DND-41 (cell line): Measurements from ENCODE around the gene COG5.

Experiments
- ATAC-seq: fragments of 200-7000 bp; cut with Tn5 transposase; 3 replicates; pipeline ENCODE4 v1.9.1; 2021; ENCODE audit warnings: low read depth; ENCODE audit not compliant: insufficient read depth
- DNase-seq: peaks from one replicate; pipeline ENCODE4 v3.0.0-alpha.2; 2020
- H2AFZ ChIP-seq: 2 replicates; pipeline ENCODE4 v1.6.0; 2012; ENCODE audit warnings: low read depth, low read length
- H3K27ac ChIP-seq: 2 replicates; pipeline ENCODE4 v1.5.1; 2012; ENCODE audit warnings: low read length, inconsistent platforms
- H3K27me3 ChIP-seq: fragments of 200-600 bp; sonication (generic); 2 replicates; pipeline ENCODE4 v1.6.0; 2012; ENCODE audit warnings: low read length, mild to moderate bottlenecking, inconsistent platforms; ENCODE audit not compliant: insufficient read depth, poor library complexity
- H3K36me3 ChIP-seq: 2 replicates; pipeline ENCODE4 v1.5.1; 2012; ENCODE audit warnings: low read length, inconsistent platforms; ENCODE audit not compliant: insufficient read depth
- H3K4me1 ChIP-seq: 2 replicates; pipeline ENCODE4 v1.5.1; 2012; ENCODE audit warnings: mild to moderate bottlenecking, low read length; ENCODE audit not compliant: insufficient read depth
- H3K4me2 ChIP-seq: 2 replicates; pipeline ENCODE4 v1.6.0; 2012; ENCODE audit warnings: mild to moderate bottlenecking, moderate library complexity, low read length, inconsistent platforms; ENCODE audit not compliant: insufficient read depth
- H3K4me3 ChIP-seq, 2 experiments: fragments of 200-600 bp in 1 of 2; shearing (Covaris generic) in 1 of 2; 2 replicates each; pipeline ENCODE4 v1.5.1; 2012 to 2016; ENCODE audit warnings: inconsistent platforms in 2 of 2, low read length in 2 of 2, mild to moderate bottlenecking in 2 of 2, low read depth in 1 of 2, moderate library complexity in 1 of 2
- H3K79me2 ChIP-seq: 2 replicates; pipeline ENCODE4 v1.6.0; 2012; ENCODE audit warnings: low read length, inconsistent platforms; ENCODE audit not compliant: insufficient read depth
- H3K9ac ChIP-seq: 2 replicates; pipeline ENCODE4 v1.6.0; 2012; ENCODE audit warnings: low read depth, mild to moderate bottlenecking, inconsistent platforms, low read length, moderate library complexity
- H3K9me3 ChIP-seq: 2 replicates; pipeline ENCODE4 v1.5.1; 2012; ENCODE audit warnings: low read length, moderate library complexity, mild to moderate bottlenecking, inconsistent platforms; ENCODE audit not compliant: insufficient read depth, severe bottlenecking
- H4K20me1 ChIP-seq: 2 replicates; pipeline ENCODE4 v1.6.0; 2012; ENCODE audit warnings: low read length; ENCODE audit not compliant: insufficient read depth
- EZH2 ChIP-seq: IDR thresholded peaks from 3 replicates; pipeline ENCODE4 v1.6.1; 2012; ENCODE audit warnings: borderline replicate concordance, low read depth, mild to moderate bottlenecking, moderate library complexity, low read length, inconsistent platforms; ENCODE audit not compliant: severe bottlenecking
- TF ChIP-seq, protein P1 (sequence below): IDR thresholded peaks from 2 replicates; pipeline ENCODE4 v1.5.1; 2012; ENCODE audit warnings: borderline replicate concordance, low read length, moderate library complexity, mild to moderate bottlenecking; ENCODE audit not compliant: poor library complexity, severe bottlenecking; ENCODE audit errors: extremely low read depth

COG5 gene

DNA sequence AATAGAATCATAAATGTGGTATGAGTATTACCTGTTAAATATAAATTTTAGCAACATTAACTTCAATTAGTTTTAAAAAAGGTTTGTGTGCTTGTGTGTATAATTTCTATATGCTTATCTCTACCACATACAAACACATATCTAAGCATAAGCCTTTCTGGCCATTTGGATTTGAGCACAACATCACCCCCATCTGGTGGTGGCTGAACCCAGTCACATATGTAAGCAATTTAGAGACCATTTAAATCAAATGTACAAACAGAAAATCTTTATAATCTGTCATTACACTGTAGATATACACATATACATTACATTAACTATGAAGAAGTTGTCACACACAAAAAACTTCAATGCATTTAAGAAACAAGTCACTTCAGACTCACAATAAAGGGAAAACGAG is 62.1 kb downstream of the COG5 start:
- Histone ChIP-seq H2AFZ (no peak overlapping the region), H3K4me2 (no peak overlapping the region), H3K79me2 (peaks cover 5% of the 10 kb centered on the region), H3K4me3 (no peak overlapping the region), H3K9me3 (no peaks in the 10 kb centered on the region), H3K27ac (no peak overlapping the region), H3K4me1 (no peaks in the 10 kb centered on the region), H3K36me3 (0 out of 2 replicates have a peak, but pooled peaks cover 9% of the 10 kb centered on the region), H3K27me3 (no peaks in the 10 kb centered on the region), H3K9ac (no peak overlapping the region), H4K20me1 (no peaks in the 10 kb centered on the region)
- ATAC-seq: 0 out of 3 replicates have a peak, but pooled peaks have one; percentile 52
- TF ChIP-seq EZH2: no peak
- TF ChIP-seq, protein P1, sequence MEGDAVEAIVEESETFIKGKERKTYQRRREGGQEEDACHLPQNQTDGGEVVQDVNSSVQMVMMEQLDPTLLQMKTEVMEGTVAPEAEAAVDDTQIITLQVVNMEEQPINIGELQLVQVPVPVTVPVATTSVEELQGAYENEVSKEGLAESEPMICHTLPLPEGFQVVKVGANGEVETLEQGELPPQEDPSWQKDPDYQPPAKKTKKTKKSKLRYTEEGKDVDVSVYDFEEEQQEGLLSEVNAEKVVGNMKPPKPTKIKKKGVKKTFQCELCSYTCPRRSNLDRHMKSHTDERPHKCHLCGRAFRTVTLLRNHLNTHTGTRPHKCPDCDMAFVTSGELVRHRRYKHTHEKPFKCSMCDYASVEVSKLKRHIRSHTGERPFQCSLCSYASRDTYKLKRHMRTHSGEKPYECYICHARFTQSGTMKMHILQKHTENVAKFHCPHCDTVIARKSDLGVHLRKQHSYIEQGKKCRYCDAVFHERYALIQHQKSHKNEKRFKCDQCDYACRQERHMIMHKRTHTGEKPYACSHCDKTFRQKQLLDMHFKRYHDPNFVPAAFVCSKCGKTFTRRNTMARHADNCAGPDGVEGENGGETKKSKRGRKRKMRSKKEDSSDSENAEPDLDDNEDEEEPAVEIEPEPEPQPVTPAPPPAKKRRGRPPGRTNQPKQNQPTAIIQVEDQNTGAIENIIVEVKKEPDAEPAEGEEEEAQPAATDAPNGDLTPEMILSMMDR: peak; percentile 48
- DNase-seq: peak; percentile 22

DNA sequence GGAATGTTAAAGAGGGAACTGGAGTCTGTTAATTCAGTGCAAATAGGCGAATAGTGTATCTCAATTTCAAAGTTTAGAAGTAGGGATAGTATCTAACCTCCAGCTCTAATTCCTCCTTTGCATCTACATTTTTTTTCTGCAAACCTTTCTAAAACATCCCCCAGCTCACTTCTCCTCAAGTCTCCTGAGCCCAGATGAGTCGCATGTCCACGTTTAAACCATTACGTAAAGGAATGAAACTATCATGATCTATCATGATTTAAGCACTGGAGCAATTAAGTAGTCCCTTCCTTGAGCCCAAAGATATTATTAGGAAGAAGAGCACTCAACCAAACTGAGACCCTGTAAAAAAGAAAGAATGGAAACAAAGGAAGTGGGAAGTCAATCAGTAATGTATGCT is 64.0 kb downstream of the COG5 start:
- no peaks in the 10 kb centered on the region for H3K27me3 ChIP-seq
- no peaks in the 10 kb centered on the region for H3K36me3 ChIP-seq
- no peak overlapping the region for H3K4me3 ChIP-seq
- peaks cover 17% of the 10 kb centered on the region for H3K79me2 ChIP-seq
- no peak for DNase-seq
- no peak for ATAC-seq
- H3K4me2 ChIP-seq: no peak overlapping the region
- no peak overlapping the region for H3K9ac ChIP-seq
- TF ChIP-seq, protein P1: no peak
- TF ChIP-seq EZH2: no peak
- H3K9me3 ChIP-seq: no peaks in the 10 kb centered on the region
- H3K4me1 ChIP-seq: no peaks in the 10 kb centered on the region
- no peak overlapping the region for H3K27ac ChIP-seq
- no peak overlapping the region for H2AFZ ChIP-seq
- H4K20me1 ChIP-seq: peaks cover 4% of the 10 kb centered on the region; the same call in 1 of the 2 replicates

DNA sequence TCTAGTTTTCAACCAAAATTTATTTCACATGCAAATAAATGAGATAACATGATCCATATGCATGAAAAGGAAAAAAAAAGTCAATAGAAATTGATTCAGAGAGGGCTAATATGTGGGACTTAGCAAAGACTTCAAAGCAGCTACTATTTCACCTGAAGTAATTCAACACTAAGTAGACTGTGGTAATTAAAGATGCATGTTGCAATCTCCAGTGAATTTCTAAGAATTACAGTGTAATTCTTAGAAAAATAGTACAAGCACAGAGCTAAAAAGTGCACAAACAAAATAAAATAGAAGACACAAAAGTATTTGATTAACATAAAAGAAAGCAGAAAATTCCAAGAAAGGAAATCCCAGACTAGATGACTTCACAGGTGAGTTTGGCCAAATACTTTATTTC is 68.2 kb downstream of the COG5 start:
- peaks cover 17% of the 10 kb centered on the region for H3K79me2 ChIP-seq
- TF ChIP-seq EZH2: no peak
- TF ChIP-seq, protein P1: no peak
- H3K4me3 ChIP-seq: no peak overlapping the region
- peaks cover 15% of the 10 kb centered on the region for H4K20me1 ChIP-seq
- H3K36me3 ChIP-seq: no peaks in the 10 kb centered on the region; the same call in 1 of the 2 replicates
- no peak overlapping the region for H3K27ac ChIP-seq
- no peaks in the 10 kb centered on the region for H3K9me3 ChIP-seq
- DNase-seq (no peak), ATAC-seq (no peak)
- no peak overlapping the region for H2AFZ ChIP-seq
- no peak overlapping the region for H3K4me2 ChIP-seq
- H3K9ac ChIP-seq: no peak overlapping the region
- H3K4me1 ChIP-seq: no peaks in the 10 kb centered on the region
- H3K27me3 ChIP-seq: no peaks in the 10 kb centered on the region

DNA sequence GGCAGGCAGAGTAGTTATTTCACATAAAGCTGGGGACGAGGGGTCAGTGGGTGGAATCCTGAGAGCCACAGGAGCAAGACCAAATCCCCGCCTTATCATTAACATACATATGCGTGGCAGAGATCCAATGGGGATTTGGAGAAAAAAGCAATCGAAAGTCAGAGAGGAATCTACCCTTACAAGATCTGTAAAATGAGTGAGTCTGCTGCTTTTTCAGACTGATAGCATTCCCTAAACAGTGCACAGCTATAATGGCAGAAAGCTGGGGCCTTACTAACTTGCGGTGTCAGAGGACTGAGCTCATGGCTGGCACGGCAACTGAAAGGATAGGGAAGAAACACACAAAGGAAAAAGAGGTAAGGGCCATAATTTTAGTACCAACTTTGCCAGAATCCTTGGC is 68.8 kb downstream of the COG5 start:
- Histone ChIP-seq H3K79me2 (peaks cover 17% of the 10 kb centered on the region), H3K4me1 (no peaks in the 10 kb centered on the region), H3K36me3 (no peaks in the 10 kb centered on the region; the same call in 1 of the 2 replicates), H4K20me1 (peaks cover 15% of the 10 kb centered on the region), H3K4me3 (no peak overlapping the region), H3K27ac (no peak overlapping the region), H2AFZ (no peak overlapping the region), H3K9me3 (no peaks in the 10 kb centered on the region), H3K9ac (no peak overlapping the region), H3K4me2 (no peak overlapping the region), H3K27me3 (no peaks in the 10 kb centered on the region)
- ATAC-seq: no peak
- no peak for TF ChIP-seq EZH2
- TF ChIP-seq, protein P1: no peak
- DNase-seq: no peak
